ENCODE data around the gene TRIM56. TPM values are rescaled to one million over a fixed set of nuclear protein-coding genes. Genes with fewer than 3 reads are reported as not detected.
A peak's percentile ranks its signal among the peaks of the same experiment; 100 is the strongest.

Gene TRIM56
- total and polyA plus RNA-seq, 2 of the 13 experiments (the other 11 are each of a cell fraction or from before 2014, with no cell fraction given), result 3.2 to 7.1 TPM

DNA sequence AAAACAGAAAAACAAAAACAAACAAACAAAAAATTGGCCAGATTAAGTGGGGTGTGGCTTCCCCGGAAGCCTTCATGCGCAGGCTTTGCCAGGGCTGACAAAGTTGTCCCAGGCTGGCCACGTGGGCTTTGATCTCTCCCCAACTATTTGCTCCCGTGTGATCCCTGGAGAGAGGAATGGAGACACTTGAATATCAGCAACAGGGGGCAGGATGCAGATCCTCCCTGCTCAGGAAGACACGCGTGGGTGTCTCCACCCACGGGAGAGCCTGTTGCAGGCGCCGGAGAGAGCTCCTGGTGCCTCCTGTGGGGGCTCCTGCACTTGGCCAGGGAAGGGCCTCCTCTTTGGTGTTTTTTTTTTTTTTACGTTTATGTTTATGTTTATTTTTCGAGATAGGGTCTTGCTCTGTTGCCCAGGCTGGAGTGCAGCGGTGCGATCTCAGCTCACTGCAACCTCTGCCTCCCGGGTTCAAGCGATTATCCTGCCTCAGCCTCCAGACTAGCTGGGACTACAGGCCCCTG is 19.0 kb downstream of the TRIM56 start (continued):
- 0 out of 2 replicates have a peak, but pooled peaks have one; percentile 38 for TF ChIP-seq ZNF614 (CRISPR knock-in tag; IDR thresholded peaks at IDR 0.05; ENCODE audit: borderline replicate concordance)
- no peak for TF ChIP-seq FOXP1 (IDR thresholded peaks at IDR 0.05)
- peak; percentile 65 for TF ChIP-seq FOXP1 (CRISPR knock-in tag; IDR thresholded peaks at IDR 0.05)
- TF ChIP-seq, protein P1, sequence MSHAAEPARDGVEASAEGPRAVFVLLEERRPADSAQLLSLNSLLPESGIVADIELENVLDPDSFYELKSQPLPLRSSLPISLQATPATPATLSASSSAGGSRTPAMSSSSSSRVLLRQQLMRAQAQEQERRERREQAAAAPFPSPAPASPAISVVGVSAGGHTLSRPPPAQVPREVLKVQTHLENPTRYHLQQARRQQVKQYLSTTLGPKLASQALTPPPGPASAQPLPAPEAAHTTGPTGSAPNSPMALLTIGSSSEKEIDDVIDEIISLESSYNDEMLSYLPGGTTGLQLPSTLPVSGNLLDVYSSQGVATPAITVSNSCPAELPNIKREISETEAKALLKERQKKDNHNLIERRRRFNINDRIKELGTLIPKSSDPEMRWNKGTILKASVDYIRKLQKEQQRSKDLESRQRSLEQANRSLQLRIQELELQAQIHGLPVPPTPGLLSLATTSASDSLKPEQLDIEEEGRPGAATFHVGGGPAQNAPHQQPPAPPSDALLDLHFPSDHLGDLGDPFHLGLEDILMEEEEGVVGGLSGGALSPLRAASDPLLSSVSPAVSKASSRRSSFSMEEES (CRISPR knock-in tag; IDR thresholded peaks at IDR 0.05), result peak; percentile 92
- TF ChIP-seq ZMYM4 (CRISPR knock-in tag; IDR thresholded peaks at IDR 0.05), result 0 out of 2 replicates have a peak, but pooled peaks have one; percentile 8
- TF ChIP-seq TFDP1 (CRISPR knock-in tag; IDR thresholded peaks at IDR 0.05; ENCODE audit: borderline replicate concordance), result peak; percentile 49; the same call in 1 of the 2 replicates
- peak; percentile 55; the same call in 1 of the 2 replicates for TF ChIP-seq ETV5 (CRISPR knock-in tag; IDR thresholded peaks at IDR 0.05; ENCODE audit: borderline replicate concordance)
- peak; percentile 21; the same call in 1 of the 2 replicates for TF ChIP-seq RAD51 (IDR thresholded peaks at IDR 0.05; ENCODE audit: borderline replicate concordance)
- peak; percentile 59; the same call in 1 of the 2 replicates for TF ChIP-seq SOX5 (CRISPR knock-in tag; IDR thresholded peaks at IDR 0.05; ENCODE audit: borderline replicate concordance)
- peak; percentile 45; the same call in 1 of the 2 replicates for TF ChIP-seq TFDP2 (CRISPR knock-in tag; IDR thresholded peaks at IDR 0.05)
- TF ChIP-seq KDM6A (CRISPR knock-in tag; IDR thresholded peaks at IDR 0.05; ENCODE audit: low read depth), result 0 out of 2 replicates have a peak, but pooled peaks have one; percentile 14
- peak; percentile 77 for TF ChIP-seq RARA (CRISPR knock-in tag; IDR thresholded peaks at IDR 0.05)
- TF ChIP-seq NFYB (CRISPR knock-in tag; IDR thresholded peaks at IDR 0.05), result no peak
- TF ChIP-seq ARNTL (CRISPR knock-in tag; IDR thresholded peaks at IDR 0.05), result 0 out of 2 replicates have a peak, but pooled peaks have one; percentile 32
- TF ChIP-seq, protein P2, sequence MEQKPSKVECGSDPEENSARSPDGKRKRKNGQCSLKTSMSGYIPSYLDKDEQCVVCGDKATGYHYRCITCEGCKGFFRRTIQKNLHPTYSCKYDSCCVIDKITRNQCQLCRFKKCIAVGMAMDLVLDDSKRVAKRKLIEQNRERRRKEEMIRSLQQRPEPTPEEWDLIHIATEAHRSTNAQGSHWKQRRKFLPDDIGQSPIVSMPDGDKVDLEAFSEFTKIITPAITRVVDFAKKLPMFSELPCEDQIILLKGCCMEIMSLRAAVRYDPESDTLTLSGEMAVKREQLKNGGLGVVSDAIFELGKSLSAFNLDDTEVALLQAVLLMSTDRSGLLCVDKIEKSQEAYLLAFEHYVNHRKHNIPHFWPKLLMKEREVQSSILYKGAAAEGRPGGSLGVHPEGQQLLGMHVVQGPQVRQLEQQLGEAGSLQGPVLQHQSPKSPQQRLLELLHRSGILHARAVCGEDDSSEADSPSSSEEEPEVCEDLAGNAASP (CRISPR knock-in tag; IDR thresholded peaks at IDR 0.05; ENCODE audit: borderline replicate concordance), result 0 out of 2 replicates have a peak, but pooled peaks have one; percentile 40
- peak; percentile 81; the same call in 1 of the 2 replicates for TF ChIP-seq MYC (CRISPR knock-in tag; IDR thresholded peaks at IDR 0.05; ENCODE audit: borderline replicate concordance)
- TF ChIP-seq HDAC1 (CRISPR knock-in tag; IDR thresholded peaks at IDR 0.05), result peak; percentile 66
- TF ChIP-seq FOXK1 (CRISPR knock-in tag; IDR thresholded peaks at IDR 0.05; ENCODE audit: borderline replicate concordance, low read depth), result peak; percentile 32; the same call in 1 of the 2 replicates
- peak; percentile 99 for TF ChIP-seq ZNF121 (CRISPR knock-in tag; IDR thresholded peaks at IDR 0.05)
- TF ChIP-seq ESRRA (CRISPR knock-in tag; IDR thresholded peaks at IDR 0.05; ENCODE audit: low read depth), result no peak
- peak; percentile 21; the same call in 1 of the 2 replicates for TF ChIP-seq THAP11 (CRISPR knock-in tag; IDR thresholded peaks at IDR 0.05)
- peak; percentile 58 for TF ChIP-seq SKI (IDR thresholded peaks at IDR 0.05; ENCODE audit: partially characterized antibody)
- no peak for TF ChIP-seq RNF2 (conservative IDR thresholded peaks at IDR 0.05; ENCODE audit: low read depth)
- TF ChIP-seq, protein P3, sequence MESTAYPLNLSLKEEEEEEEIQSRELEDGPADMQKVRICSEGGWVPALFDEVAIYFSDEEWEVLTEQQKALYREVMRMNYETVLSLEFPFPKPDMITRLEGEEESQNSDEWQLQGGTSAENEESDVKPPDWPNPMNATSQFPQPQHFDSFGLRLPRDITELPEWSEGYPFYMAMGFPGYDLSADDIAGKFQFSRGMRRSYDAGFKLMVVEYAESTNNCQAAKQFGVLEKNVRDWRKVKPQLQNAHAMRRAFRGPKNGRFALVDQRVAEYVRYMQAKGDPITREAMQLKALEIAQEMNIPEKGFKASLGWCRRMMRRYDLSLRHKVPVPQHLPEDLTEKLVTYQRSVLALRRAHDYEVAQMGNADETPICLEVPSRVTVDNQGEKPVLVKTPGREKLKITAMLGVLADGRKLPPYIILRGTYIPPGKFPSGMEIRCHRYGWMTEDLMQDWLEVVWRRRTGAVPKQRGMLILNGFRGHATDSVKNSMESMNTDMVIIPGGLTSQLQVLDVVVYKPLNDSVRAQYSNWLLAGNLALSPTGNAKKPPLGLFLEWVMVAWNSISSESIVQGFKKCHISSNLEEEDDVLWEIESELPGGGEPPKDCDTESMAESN (CRISPR knock-in tag; conservative IDR thresholded peaks at IDR 0.05), result 0 out of 2 replicates have a peak, but pooled peaks have one; percentile 41
- peak; percentile 15; the same call in 1 of the 2 replicates for TF ChIP-seq FOXO1 (CRISPR knock-in tag; IDR thresholded peaks at IDR 0.05)
